Ovary (tissue), 9 donors: ENCODE results near the gene HIPK2. TPM values are rescaled to one million over a fixed set of nuclear protein-coding genes. Genes with fewer than 3 reads are reported as not detected.

ENCODE experiments used
- DNase-seq, 5 donors: peaks; one replicate each; pipeline ENCODE4 v3.0.0-alpha.2; 2019 to 2020
- H3K27ac ChIP-seq, 2 donors: fragments of 200-600 bp; one replicate each; pipeline versions ENCODE4 v1.5.1 to v1.8.0; 2019 to 2022
- H3K27me3 ChIP-seq: fragments of 200-600 bp; one replicate; pipeline ENCODE4 v1.8.0; 2022
- H3K36me3 ChIP-seq: fragments of 200-600 bp; sonication (generic); one replicate; pipeline ENCODE4 v1.5.1; 2019
- H3K4me1 ChIP-seq: one replicate; pipeline ENCODE4 v1.8.1; 2013; ENCODE audit warnings: mild to moderate bottlenecking, moderate library complexity; ENCODE audit not compliant: insufficient read depth
- H3K4me3 ChIP-seq: fragments of 200-600 bp; sonication (generic); one replicate; pipeline ENCODE4 v1.5.1; 2017
- H3K9me3 ChIP-seq, 2 donors: fragments of 200-600 bp in 1 of 2; sonication (generic) in 1 of 2; one replicate each; pipeline versions ENCODE4 v1.5.1 to v1.8.1; 2013 to 2019; ENCODE audit warnings: mild to moderate bottlenecking in 1 of 2, moderate library complexity in 1 of 2
- CTCF ChIP-seq, 3 donors: fragments of 450-650 bp in 2 of 3; fragments of 200-600 bp in 1 of 3; IDR thresholded peaks; one replicate each; pipeline versions ENCODE4 v1.5.1 to v1.8.0; 2016 to 2022; ENCODE audit warnings: antibody characterized with exemption in 3 of 3, mild to moderate bottlenecking in 1 of 3
- EP300 ChIP-seq: sonication (generic); formaldehyde crosslinking; IDR thresholded peaks from one replicate; pipeline ENCODE4 v1.6.1; 2017; ENCODE audit warnings: antibody characterized with exemption
- POLR2A ChIP-seq: fragments of 450-650 bp; IDR thresholded peaks from one replicate; pipeline ENCODE4 v1.6.1; 2017; ENCODE audit warnings: antibody characterized with exemption, mild to moderate bottlenecking, moderate library complexity
- WGBS, 3 donors: extraction: QIAGEN DNeasy Blood & Tissue Kit in 1 of 3; methylation state at CpG; one replicate each; pipeline versions ENCODE4 v1.1.5 to v1.1.7; 2013 to 2017; 5-methylcytosine and 5-hydroxymethylcytosine counted together
- intact Hi-C, 4 donors: fragments of 100-400 bp; cut with DNase I; formaldehyde crosslinking; loops; one replicate each; pipeline versions ENCODE4 v1.11.0 to v1.15.1; 2022 to 2023
- polyA plus RNA-seq, 2 donors: library from polyadenylated mRNA; stranded (reverse); fragments of 200-250 nt in 1 of 2; fragments of 350-450 nt in 1 of 2; fragmentation: Illumina TruSeq in 1 of 2; extraction: RNeasy Lipid Tissue Mini Kit (QIAGEN cat#74804) in 1 of 2; gene quantifications; one replicate each; pipeline ENCODE4 v1.2.3, GENCODE V29; 2013 to 2014
- total RNA-seq, 7 donors: library from RNA; depleted of rRNA in 2 of 7; stranded (reverse); fragments of >200 nt in 2 of 7; fragmentation: NEBNext Ultra II Directional in 3 of 7; extraction: Animal tissue kit (Norgen Biotek cat#: 25700) in 3 of 7; gene quantifications; one replicate each; pipeline versions ENCODE4 v1.1.0 to v1.2.4, GENCODE V29; 2016 to 2023
- donor health status: DM: no; HTN: no; CAD: no; lungs with moderate emphysema.
- donor health status: DM: no; HTN: no; CAD: no.
- donor health status: Bipolar disorder and iron deficiency.
- donor health status: DM: yes; HTN: yes; CAD: no.
- donor health status: DM: no; HTN: no; CAD: no.
- donor health status: DM: yes; HTN: yes; CAD: no.

Gene HIPK2
- total and polyA plus RNA-seq, 9 donors: 7.3 to 38.4 (median 28.1) TPM

- Histone ChIP-seq H3K4me3 (no peak overlapping the region), H3K9me3 (no peaks in the 10 kb centered on the region), H3K27me3 (no peaks in the 10 kb centered on the region), H3K36me3 (no peaks in the 10 kb centered on the region), H3K4me1 (peaks cover 2% of the 10 kb centered on the region), H3K27ac (no peak overlapping the region)
- intact Hi-C loops: no loop called here
- TF ChIP-seq POLR2A (no peak), EP300 (no peak), CTCF (IDR thresholded peaks at IDR 0.05) (no peak)
- DNase-seq: no peak
- WGBS, 3 donors: 96 to 100% (median 96%) methylated on average over 1 of the region's 1 CpG
Measured at GRCh38 chr7:139589474-139589873, 188.3 kb downstream of the HIPK2 start.

GRCh38 chr7:139588632-139589031 lies 189.2 kb downstream of the HIPK2 start:
- H3K4me3 ChIP-seq: no peak overlapping the region
- peak overlapping the region in 1 of 2 donors; percentile 9 for H3K27ac ChIP-seq
- no peaks in the 10 kb centered on the region for H3K27me3 ChIP-seq
- intact Hi-C loops: no loop called here
- 8 to 10% (median 10%) methylated on average over 7 of the region's 7 CpGs for WGBS, 3 donors
- no peaks in the 10 kb centered on the region for H3K36me3 ChIP-seq
- H3K9me3 ChIP-seq: no peaks in the 10 kb centered on the region
- peaks cover 2% of the 10 kb centered on the region for H3K4me1 ChIP-seq
- TF ChIP-seq EP300 (no peak), CTCF (IDR thresholded peaks at IDR 0.05) (no peak), POLR2A (no peak)
- DNase-seq: peak; percentile 40 to 71 (median 64)

GRCh38 chr7:139587535-139587934 lies 190.3 kb downstream of the HIPK2 start:
- DNase-seq: no peak
- no peaks in the 10 kb centered on the region for H3K36me3 ChIP-seq

DNA sequence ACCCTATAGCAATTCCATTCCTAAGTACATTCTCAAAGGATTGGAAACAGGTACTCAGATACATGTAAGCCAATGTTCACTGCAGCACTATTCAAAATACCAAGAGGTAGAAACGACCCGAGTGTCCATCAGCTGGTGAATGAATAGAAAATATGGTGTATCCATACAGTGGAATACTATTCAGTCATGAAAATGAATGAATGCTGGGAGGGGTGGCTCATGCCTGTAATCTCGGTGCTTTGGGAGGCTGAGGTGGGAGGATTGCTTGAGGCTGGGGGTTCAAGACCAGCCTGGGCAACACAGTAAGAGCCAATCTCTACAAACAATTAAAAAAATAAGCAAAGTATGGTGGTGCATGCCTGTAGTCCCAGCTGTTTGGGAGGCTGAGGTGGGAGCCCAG lies 191.5 kb downstream of the HIPK2 start:
- TF ChIP-seq EP300 (no peak), CTCF (IDR thresholded peaks at IDR 0.05) (no peak), POLR2A (no peak)
- H3K4me1 ChIP-seq: peaks cover 2% of the 10 kb centered on the region

More at GRCh38 chr7:139587535-139587934, 190.3 kb downstream of the HIPK2 start:
- TF ChIP-seq POLR2A (no peak), CTCF (IDR thresholded peaks at IDR 0.05) (no peak), EP300 (no peak)
- no peaks in the 10 kb centered on the region for H3K9me3 ChIP-seq
- no peak overlapping the region for H3K4me3 ChIP-seq
- no peaks in the 10 kb centered on the region for H3K27me3 ChIP-seq
- intact Hi-C loops: no loop called here
- 94 to 97% (median 94%) methylated on average over 7 of the region's 7 CpGs for WGBS, 3 donors
- H3K27ac ChIP-seq: no peak overlapping the region
- H3K4me1 ChIP-seq: peaks cover 2% of the 10 kb centered on the region

More for the DNA sequence above, 191.5 kb downstream of the HIPK2 start:
- no peak overlapping the region for H3K4me3 ChIP-seq
- no peaks in the 10 kb centered on the region for H3K27me3 ChIP-seq
- H3K9me3 ChIP-seq: no peaks in the 10 kb centered on the region
- no peak overlapping the region for H3K27ac ChIP-seq
- intact Hi-C loops: no loop called here
- 94 to 98% (median 96%) methylated on average over 3 of the region's 3 CpGs for WGBS, 3 donors
- no peaks in the 10 kb centered on the region for H3K36me3 ChIP-seq
- DNase-seq: no peak
